ENCODE measurements around the gene RPP30.

RPP30 gene

DNA sequence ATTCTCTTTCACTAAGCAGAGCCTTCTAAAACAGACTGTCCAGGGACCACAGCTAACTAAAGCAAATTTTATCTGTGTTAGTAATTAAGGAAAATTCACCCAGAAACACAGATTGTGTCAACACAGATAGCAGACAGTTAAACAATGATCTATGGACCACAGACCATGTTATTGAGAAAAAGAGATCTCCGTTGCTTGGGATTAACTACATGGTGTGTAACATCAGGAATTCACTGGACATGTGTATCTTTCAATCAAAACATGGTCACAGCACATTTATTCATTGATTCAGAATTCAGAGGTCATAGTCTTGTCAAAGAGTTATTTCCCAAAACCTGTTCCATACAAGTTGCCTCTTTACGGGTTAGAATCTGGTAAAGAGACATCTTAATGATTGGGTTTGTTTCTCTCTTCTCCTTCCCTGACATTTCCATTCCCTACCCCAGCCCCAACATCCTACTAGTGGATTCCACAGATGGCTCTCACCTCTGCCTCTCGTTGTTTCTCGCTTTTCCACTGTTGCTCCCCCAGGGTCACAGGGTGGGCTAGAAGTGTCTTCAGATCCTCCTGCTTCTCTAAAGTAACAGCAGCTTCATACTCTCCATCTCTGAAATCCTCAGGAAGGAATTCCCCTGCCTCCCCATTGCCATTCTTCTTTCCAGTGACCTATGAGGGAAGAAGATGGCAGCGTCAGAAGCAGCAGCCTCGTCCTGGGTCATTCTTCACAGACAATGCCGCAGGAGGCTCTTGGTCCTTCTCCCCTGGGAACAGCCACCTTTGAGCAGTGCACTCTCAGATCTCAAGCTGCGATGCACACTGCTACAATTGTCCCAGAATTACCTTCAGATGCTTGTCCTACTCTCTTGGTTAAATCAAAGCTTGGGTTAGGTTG lies 48.2 kb downstream of the RPP30 start:
- no peak overlapping the region for H3K4me3 Mint-ChIP-seq
- no peaks in the 10 kb centered on the region for H3K27me3 Mint-ChIP-seq
- H3K27ac Mint-ChIP-seq: no peak overlapping the region
- no peaks in the 10 kb centered on the region for H3K4me1 Mint-ChIP-seq (ENCODE audit: low read depth)
- H3K9me3 Mint-ChIP-seq: no peaks in the 10 kb centered on the region
- H3K36me3 Mint-ChIP-seq (ENCODE audit: low read depth): no peaks in the 10 kb centered on the region

DNA sequence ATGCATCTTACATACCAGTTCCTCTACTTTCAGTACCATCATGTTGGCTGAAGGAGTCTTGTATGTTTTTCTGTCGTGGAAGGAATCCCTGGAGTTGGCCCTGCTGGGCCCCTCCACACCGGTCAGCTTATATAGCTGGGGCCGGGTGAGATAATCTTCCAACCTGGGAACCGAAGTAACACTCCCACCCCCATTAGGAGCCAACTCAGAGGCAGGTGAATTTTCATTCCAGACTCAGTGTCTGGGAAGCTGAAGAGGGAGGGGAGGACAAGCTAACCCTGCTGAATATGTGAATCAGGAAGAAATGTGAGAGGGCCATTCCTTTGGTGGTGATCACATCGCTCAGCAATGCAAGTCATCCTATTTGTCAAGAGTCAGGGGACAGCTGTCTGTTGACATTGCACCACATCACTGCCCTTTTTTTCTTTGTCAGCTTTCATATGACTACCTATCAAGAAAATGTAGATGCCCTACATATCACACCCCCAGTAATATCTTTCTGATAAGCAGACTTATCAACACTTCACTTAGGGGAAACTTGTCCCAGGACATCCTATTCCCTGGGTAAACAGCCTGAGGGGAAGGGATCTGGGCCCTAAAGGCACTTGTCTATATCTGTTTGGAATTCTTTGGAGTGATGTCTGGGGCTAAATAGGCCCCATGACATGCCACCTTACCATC lies 49.4 kb downstream of the RPP30 start, which contains the start of gene ANKRD1:
Gene ANKRD1, minus strand, starts transcription at position 102 of the 681 bp plus-strand sequence. Its CDS starts 60 bp downstream, at position 42.
- no peak within 1 kb of the TSS for H3K27ac Mint-ChIP-seq
- no peaks in the 10 kb centered on the region for H3K9me3 Mint-ChIP-seq
- H3K27me3 Mint-ChIP-seq: no peaks in the 10 kb centered on the region
- no peak within 1 kb of the TSS for H3K4me3 Mint-ChIP-seq
- no peaks in the 10 kb centered on the region for H3K4me1 Mint-ChIP-seq (ENCODE audit: low read depth)
- no peaks in the 10 kb centered on the region for H3K36me3 Mint-ChIP-seq (ENCODE audit: low read depth)

- H3K27me3 Mint-ChIP-seq: peaks cover 3% of the 10 kb centered on the region
- H3K9me3 Mint-ChIP-seq: no peaks in the 10 kb centered on the region
- H3K4me3 Mint-ChIP-seq: no peak overlapping the region
- H3K36me3 Mint-ChIP-seq (ENCODE audit: low read depth): no peaks in the 10 kb centered on the region
- no peak overlapping the region for H3K27ac Mint-ChIP-seq
- no peaks in the 10 kb centered on the region for H3K4me1 Mint-ChIP-seq (ENCODE audit: low read depth)
Measured at GRCh38 chr10:90921906-90922305, 50.1 kb downstream of the RPP30 start.

DNA sequence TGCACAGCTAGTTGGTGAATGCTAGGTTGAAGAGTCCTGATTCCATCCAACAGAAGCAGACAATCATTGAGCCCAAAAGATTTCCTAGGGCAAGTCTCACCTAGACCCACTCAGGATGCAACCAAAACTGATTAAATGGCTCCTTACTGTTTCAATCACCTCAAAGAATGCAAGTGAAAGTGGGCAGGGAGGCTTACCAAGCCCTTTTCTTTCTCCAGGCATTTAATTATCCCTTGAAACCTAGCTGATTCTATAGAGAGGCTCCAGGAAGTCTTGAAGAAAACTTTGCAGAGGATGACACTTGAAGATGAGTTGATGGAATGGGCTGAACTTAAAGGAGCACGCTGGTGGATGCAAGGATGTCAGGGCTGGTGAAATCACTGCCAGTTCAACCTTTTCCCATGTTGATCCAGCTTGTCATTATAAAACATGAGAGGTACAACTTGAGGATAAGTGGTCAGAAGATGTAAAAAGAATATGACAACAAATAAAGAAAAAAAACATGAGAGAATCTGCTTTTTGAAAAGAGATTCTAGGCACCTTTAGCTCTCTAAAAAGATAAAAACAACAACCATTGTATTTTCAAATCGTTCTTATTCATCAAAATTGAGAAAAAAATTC lies 51.4 kb downstream of the RPP30 start:
- Mint-ChIP-seq H3K9me3 (no peaks in the 10 kb centered on the region), H3K36me3 (ENCODE audit: low read depth) (no peaks in the 10 kb centered on the region), H3K4me1 (ENCODE audit: low read depth) (no peaks in the 10 kb centered on the region), H3K27me3 (peaks cover 12% of the 10 kb centered on the region), H3K27ac (no peak overlapping the region), H3K4me3 (no peak overlapping the region)

DNA sequence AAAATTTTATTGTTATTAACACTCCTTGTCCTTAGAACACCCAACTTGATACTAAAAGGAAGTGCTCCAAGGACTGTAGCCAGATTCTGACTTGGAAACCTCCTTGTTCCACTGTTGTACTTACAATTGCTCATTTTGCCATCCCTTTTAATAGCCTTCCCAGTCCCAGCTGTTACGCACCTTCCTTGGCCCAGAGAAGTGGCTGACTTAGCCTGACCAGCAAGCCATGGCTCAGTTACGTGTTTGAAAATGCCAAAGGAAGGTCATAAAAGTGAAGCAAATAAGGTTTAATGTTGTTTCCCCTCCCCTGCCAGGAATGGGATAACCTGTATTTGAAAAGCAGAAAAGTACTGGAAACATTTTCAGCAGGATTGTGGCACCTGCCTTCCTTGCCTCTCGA lies 52.8 kb downstream of the RPP30 start:
- Mint-ChIP-seq H3K27me3 (peaks cover 20% of the 10 kb centered on the region), H3K27ac (no peak overlapping the region), H3K9me3 (no peaks in the 10 kb centered on the region), H3K4me3 (no peak overlapping the region), H3K4me1 (ENCODE audit: low read depth) (no peaks in the 10 kb centered on the region), H3K36me3 (ENCODE audit: low read depth) (no peaks in the 10 kb centered on the region)

DNA sequence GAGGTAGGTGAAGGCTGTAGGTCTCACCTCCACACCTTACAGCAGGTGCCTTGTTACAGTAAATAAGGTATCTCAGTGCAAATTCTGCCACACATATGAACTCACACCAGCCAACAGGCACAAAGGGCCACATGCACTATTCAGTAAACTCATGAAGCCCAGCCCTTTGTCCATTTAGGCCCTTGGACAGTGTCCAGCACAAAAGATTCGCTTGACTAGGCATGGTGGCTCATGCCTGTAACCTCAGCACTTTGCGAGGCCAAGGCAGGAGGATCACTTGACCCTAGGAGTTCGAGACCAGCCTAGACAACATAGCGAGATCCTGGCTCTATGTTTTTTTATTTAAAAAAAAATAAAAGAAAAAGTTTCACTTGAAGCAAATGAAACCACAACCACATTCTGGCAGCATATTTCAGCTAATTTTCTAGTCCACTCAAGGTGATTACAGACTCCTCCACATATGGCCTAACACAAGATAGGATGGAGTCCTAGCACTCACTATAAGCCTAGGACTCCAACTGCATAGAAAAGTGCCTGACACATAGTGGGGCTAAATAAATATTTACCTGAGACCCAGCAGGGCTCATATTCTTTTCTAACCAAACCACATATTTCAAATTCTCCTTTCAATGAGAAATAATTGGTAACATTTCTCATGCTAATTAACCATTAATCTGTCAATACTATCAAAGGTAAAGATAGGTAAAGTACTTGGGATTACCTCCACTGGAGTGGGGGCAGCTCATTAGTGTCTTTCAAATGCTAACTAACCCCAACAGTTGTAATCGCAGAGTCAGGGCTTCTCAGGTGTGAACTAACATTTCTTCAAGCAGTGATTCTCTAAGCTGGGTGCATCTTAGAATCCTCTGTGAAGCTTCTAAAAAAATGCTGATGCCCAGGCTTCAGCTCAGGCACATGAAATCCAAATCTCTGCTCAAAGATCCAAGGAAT lies 53.6 kb downstream of the RPP30 start:
- Mint-ChIP-seq H3K27ac (no peak overlapping the region), H3K9me3 (no peaks in the 10 kb centered on the region), H3K36me3 (ENCODE audit: low read depth) (no peaks in the 10 kb centered on the region), H3K4me1 (ENCODE audit: low read depth) (no peaks in the 10 kb centered on the region), H3K27me3 (peaks cover 25% of the 10 kb centered on the region), H3K4me3 (no peak overlapping the region)

GRCh38 chr10:90927293-90927692 lies 55.5 kb downstream of the RPP30 start:
- Mint-ChIP-seq H3K27me3 (peaks cover 25% of the 10 kb centered on the region), H3K4me1 (ENCODE audit: low read depth) (no peaks in the 10 kb centered on the region), H3K4me3 (no peak overlapping the region), H3K9me3 (no peaks in the 10 kb centered on the region), H3K36me3 (ENCODE audit: low read depth) (no peaks in the 10 kb centered on the region), H3K27ac (no peak overlapping the region)

DNA sequence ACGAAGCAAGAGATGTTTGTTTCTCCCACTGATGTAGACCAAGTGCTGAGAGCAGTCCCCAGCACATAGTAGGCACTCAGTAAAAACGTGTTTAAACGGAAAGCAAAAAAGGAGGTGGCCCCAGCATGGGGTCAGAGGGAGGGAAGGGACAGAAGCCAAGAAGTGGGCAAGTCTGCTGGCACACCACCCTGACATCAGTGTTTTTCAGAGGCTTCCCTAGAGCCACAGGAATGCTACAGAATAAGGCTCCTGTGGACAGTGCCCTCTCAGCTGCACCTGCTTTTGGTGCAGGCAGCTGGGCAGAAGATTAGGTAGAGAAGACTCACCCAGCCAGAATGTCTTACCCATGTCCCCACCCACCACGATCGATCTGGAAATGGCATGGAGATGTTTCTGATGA lies 57.4 kb downstream of the RPP30 start:
- no peak overlapping the region for H3K27ac Mint-ChIP-seq
- H3K36me3 Mint-ChIP-seq (ENCODE audit: low read depth): no peaks in the 10 kb centered on the region
- no peaks in the 10 kb centered on the region for H3K4me1 Mint-ChIP-seq (ENCODE audit: low read depth)
- H3K27me3 Mint-ChIP-seq: peaks cover 25% of the 10 kb centered on the region
- no peak overlapping the region for H3K4me3 Mint-ChIP-seq
- no peaks in the 10 kb centered on the region for H3K9me3 Mint-ChIP-seq

GRCh38 chr10:90930070-90930837 lies 58.5 kb downstream of the RPP30 start:
- peaks cover 25% of the 10 kb centered on the region for H3K27me3 Mint-ChIP-seq
- H3K4me1 Mint-ChIP-seq (ENCODE audit: low read depth): no peaks in the 10 kb centered on the region
- H3K36me3 Mint-ChIP-seq (ENCODE audit: low read depth): no peaks in the 10 kb centered on the region
- H3K4me3 Mint-ChIP-seq: no peak overlapping the region
- H3K9me3 Mint-ChIP-seq: no peaks in the 10 kb centered on the region
- H3K27ac Mint-ChIP-seq: no peak overlapping the region

- H3K4me3 Mint-ChIP-seq: no peak overlapping the region
- no peaks in the 10 kb centered on the region for H3K36me3 Mint-ChIP-seq (ENCODE audit: low read depth)
- no peak overlapping the region for H3K27ac Mint-ChIP-seq
- H3K27me3 Mint-ChIP-seq: peaks cover 25% of the 10 kb centered on the region
- no peaks in the 10 kb centered on the region for H3K4me1 Mint-ChIP-seq (ENCODE audit: low read depth)
- H3K9me3 Mint-ChIP-seq: no peaks in the 10 kb centered on the region
Measured at GRCh38 chr10:90930971-90931871, 59.4 kb downstream of the RPP30 start.

GRCh38 chr10:90935581-90936275 lies 64.0 kb downstream of the RPP30 start:
- Mint-ChIP-seq H3K4me1 (ENCODE audit: low read depth) (no peaks in the 10 kb centered on the region), H3K9me3 (no peaks in the 10 kb centered on the region), H3K4me3 (no peak overlapping the region), H3K36me3 (ENCODE audit: low read depth) (no peaks in the 10 kb centered on the region), H3K27ac (no peak overlapping the region), H3K27me3 (no peaks in the 10 kb centered on the region)

DNA sequence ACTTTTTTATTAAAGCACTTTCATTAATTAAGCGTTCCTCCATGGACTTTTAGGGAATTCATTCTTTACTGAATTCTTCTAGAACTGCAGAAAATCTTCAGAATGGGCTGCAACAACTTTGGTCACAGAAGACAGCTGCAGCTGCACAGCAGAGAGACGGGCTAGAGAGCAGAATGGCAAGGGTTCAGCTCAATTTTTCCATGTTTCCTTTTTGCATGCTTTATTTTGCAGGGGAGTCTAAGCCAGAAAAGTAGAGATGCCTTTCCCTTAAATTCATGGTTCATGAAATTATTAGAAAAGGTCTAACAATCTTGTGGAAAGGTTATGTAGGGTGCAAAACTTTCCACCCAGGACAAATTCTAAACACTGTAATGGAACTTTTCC lies 64.5 kb downstream of the RPP30 start:
- Mint-ChIP-seq H3K4me3 (no peak overlapping the region), H3K27ac (no peak overlapping the region), H3K4me1 (ENCODE audit: low read depth) (no peaks in the 10 kb centered on the region), H3K27me3 (no peaks in the 10 kb centered on the region), H3K9me3 (no peaks in the 10 kb centered on the region), H3K36me3 (ENCODE audit: low read depth) (no peaks in the 10 kb centered on the region)

All from stimulated activated naive CD8-positive, alpha-beta T cell treated with anti-CD3 and anti-CD28 coated beads, Interleukin-15, Interleukin-2, amounts not matched to agents 100 ng/mL and 50 ng/mL, for 24 hours (primary cell).